ENCODE measurements around the gene ANKRD11.

- TF ChIP-seq MYC (IDR thresholded peaks at IDR 0.05; ENCODE audit: low read depth, low read length) (no peak), POLR2AphosphoS5 (IDR thresholded peaks at IDR 0.05; ENCODE audit: insufficient read depth, low read depth, low read length) (no peak), EZH2 (IDR thresholded peaks at IDR 0.05; ENCODE audit: borderline replicate concordance, low read depth, low read length, severe bottlenecking) (no peak), POLR2A (IDR thresholded peaks at IDR 0.05; ENCODE audit: low read depth, low read length) (no peak), GATA2 (IDR thresholded peaks at IDR 0.05; ENCODE audit: insufficient read depth, insufficient read length, low read depth, low read length) (no peak), JUN (IDR thresholded peaks at IDR 0.05; ENCODE audit: borderline replicate concordance, insufficient read depth, insufficient read length, low read depth) (no peak), FOS (IDR thresholded peaks at IDR 0.05; ENCODE audit: borderline replicate concordance, insufficient read depth, low read length) (no peak)
- TF ChIP-seq, protein P1, sequence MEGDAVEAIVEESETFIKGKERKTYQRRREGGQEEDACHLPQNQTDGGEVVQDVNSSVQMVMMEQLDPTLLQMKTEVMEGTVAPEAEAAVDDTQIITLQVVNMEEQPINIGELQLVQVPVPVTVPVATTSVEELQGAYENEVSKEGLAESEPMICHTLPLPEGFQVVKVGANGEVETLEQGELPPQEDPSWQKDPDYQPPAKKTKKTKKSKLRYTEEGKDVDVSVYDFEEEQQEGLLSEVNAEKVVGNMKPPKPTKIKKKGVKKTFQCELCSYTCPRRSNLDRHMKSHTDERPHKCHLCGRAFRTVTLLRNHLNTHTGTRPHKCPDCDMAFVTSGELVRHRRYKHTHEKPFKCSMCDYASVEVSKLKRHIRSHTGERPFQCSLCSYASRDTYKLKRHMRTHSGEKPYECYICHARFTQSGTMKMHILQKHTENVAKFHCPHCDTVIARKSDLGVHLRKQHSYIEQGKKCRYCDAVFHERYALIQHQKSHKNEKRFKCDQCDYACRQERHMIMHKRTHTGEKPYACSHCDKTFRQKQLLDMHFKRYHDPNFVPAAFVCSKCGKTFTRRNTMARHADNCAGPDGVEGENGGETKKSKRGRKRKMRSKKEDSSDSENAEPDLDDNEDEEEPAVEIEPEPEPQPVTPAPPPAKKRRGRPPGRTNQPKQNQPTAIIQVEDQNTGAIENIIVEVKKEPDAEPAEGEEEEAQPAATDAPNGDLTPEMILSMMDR (IDR thresholded peaks at IDR 0.05; ENCODE audit: extremely low read depth in 1 of 2, insufficient read depth in 1 of 2, low read depth in 1 of 2, low read length in 2 of 2): no peak
- TF ChIP-seq, protein P2, sequence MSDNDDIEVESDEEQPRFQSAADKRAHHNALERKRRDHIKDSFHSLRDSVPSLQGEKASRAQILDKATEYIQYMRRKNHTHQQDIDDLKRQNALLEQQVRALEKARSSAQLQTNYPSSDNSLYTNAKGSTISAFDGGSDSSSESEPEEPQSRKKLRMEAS (IDR thresholded peaks at IDR 0.05; ENCODE audit: insufficient read depth, insufficient read length): no peak
These were observed 45.2 kb downstream of the ANKRD11 start for GRCh38 chr16:89445166-89445565.
